GM12892 (cell line): Measurements from ENCODE around the gene STX19.

Experiments used
- POLR2A ChIP-seq: IDR thresholded peaks from 2 replicates; pipeline ENCODE4 v1.6.1; 2011; ENCODE audit warnings: low read depth, low read length, control low read depth
- TAF1 ChIP-seq: IDR thresholded peaks from 2 replicates; pipeline ENCODE4 v1.6.1; 2011; ENCODE audit warnings: low read depth, mild to moderate bottlenecking, control low read depth, low read length, borderline replicate concordance

DNA sequence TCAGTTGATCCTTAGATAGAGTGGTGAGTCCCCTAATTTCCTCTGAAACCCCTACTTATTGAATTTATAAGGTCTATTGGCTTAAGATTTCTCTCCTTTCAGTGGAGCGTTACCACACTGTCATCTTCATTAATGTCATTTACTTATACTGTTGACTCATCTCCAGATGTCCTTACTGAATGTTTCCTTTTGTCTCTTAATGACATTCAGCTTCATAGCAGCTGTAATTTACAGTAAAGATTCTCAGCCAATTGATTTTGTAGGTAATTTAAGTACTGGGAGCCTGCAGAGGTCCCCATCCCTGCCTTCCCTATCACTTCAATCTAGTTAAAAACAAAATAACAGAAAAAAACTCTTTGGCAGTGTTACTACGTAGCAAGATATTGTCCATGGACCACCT, 18.8 kb downstream of the STX19 start:
- TF ChIP-seq TAF1 (no peak), POLR2A (no peak)
